LHCN-M2 (cell line): ENCODE measurements around the gene CORO1C. TPM values are rescaled to one million over a fixed set of nuclear protein-coding genes. Genes with fewer than 3 reads are reported as not detected.
"Not testable (repeated sequence)": the region's sequence is repeated elsewhere in the genome, so short reads cannot be mapped to it uniquely, and the experiment has no call there.

Source experiments
- DNase-seq: peaks from one replicate; pipeline ENCODE4 v3.0.0-alpha.2; 2012; ENCODE audit warnings: low read depth
- total RNA-seq: library from RNA; depleted of rRNA; stranded (reverse); fragments of >200 nt; gene quantifications from 2 replicates; pipeline ENCODE4 v1.2.3, GENCODE V29; 2014

The CORO1C gene
- total RNA-seq, 1 experiment from 2014 or later = 172 TPM

GRCh38 chr12:108675792-108676191 lies 55.5 kb downstream of the CORO1C start:
- DNase-seq = no peak

- DNase-seq = no peak
Observed at GRCh38 chr12:108672054-108672453, 59.3 kb downstream of the CORO1C start.

GRCh38 chr12:108671110-108671509 lies 60.2 kb downstream of the CORO1C start:
- DNase-seq = no peak

- DNase-seq = no peak
Observed at GRCh38 chr12:108670066-108670631, 61.2 kb downstream of the CORO1C start.

GRCh38 chr12:108668542-108668941 lies 62.8 kb downstream of the CORO1C start:
- DNase-seq = no peak

- no peak for DNase-seq
Observed at GRCh38 chr12:108668063-108668462, 63.3 kb downstream of the CORO1C start.

- DNase-seq = peak; percentile 52
Observed at GRCh38 chr12:108667349-108667748, 64.0 kb downstream of the CORO1C start.

- DNase-seq = peak; percentile 55
Observed at GRCh38 chr12:108666401-108666881, 64.9 kb downstream of the CORO1C start.

GRCh38 chr12:108665608-108666202 lies 65.6 kb downstream of the CORO1C start:
- DNase-seq = no peak

GRCh38 chr12:108664338-108665258 lies 66.7 kb downstream of the CORO1C start:
- DNase-seq = peak; percentile 95

- DNase-seq = no peak
Observed at GRCh38 chr12:108663324-108664015, 67.8 kb downstream of the CORO1C start.

- not testable (repeated sequence) for DNase-seq
Observed at GRCh38 chr12:108658115-108658514, 73.2 kb downstream of the CORO1C start.

GRCh38 chr12:108657130-108657745 lies 74.1 kb downstream of the CORO1C start:
- no peak for DNase-seq

GRCh38 chr12:108656247-108656646 lies 75.1 kb downstream of the CORO1C start:
- DNase-seq = not testable (repeated sequence)

GRCh38 chr12:108655812-108656175 lies 75.5 kb downstream of the CORO1C start:
- DNase-seq = not testable (repeated sequence)

GRCh38 chr12:108654622-108655021 lies 76.7 kb downstream of the CORO1C start:
- not testable (repeated sequence) for DNase-seq

- no peak for DNase-seq
Observed at GRCh38 chr12:108653922-108654321, 77.4 kb downstream of the CORO1C start.

GRCh38 chr12:108653082-108653516 lies 78.2 kb downstream of the CORO1C start:
- no peak for DNase-seq

- no peak for DNase-seq
Observed at GRCh38 chr12:108650083-108650482, 81.2 kb downstream of the CORO1C start.

- peak; percentile 81 for DNase-seq
Observed at GRCh38 chr12:108649669-108650068, 81.6 kb downstream of the CORO1C start.

- peak; percentile 93 for DNase-seq
Observed at GRCh38 chr12:108649126-108649525, 82.2 kb downstream of the CORO1C start.
